Progenitor cell of endocrine pancreas (in vitro differentiated cells): ENCODE results near the gene MRPS5. TPM values are rescaled to one million over a fixed set of nuclear protein-coding genes. Genes with fewer than 3 reads are reported as not detected.
A peak's percentile ranks its signal among the peaks of the same experiment; 100 is the strongest.

Experiments
- DNase-seq: peaks from one replicate; pipeline ENCODE4 v3.0.0; 2021; ENCODE audit warnings: low spot score; ENCODE audit not compliant: unreplicated experiment
- H3K27ac Mint-ChIP-seq: 2 replicates; pipeline ENCODE4 v1.8.0; 2021; ENCODE audit warnings: mild to moderate bottlenecking, moderate library complexity, mixed read lengths
- H3K27me3 Mint-ChIP-seq: 2 replicates; pipeline ENCODE4 v1.8.0; 2021; ENCODE audit warnings: mixed read lengths
- H3K36me3 Mint-ChIP-seq: 2 replicates; pipeline ENCODE4 v1.8.0; 2022; ENCODE audit warnings: mixed read lengths; ENCODE audit not compliant: insufficient read depth
- H3K4me1 Mint-ChIP-seq: 2 replicates; pipeline ENCODE4 v1.8.0; 2021; ENCODE audit warnings: low read depth, mixed read lengths
- H3K4me3 Mint-ChIP-seq: 2 replicates; pipeline ENCODE4 v1.8.0; 2021; ENCODE audit warnings: low read depth, mild to moderate bottlenecking, moderate library complexity, mixed read lengths
- H3K9me3 Mint-ChIP-seq: 2 replicates; pipeline ENCODE4 v1.8.0; 2021; ENCODE audit warnings: low read depth, mixed read lengths
- CTCF ChIP-seq: fragments of 200-600 bp; sonication (generic); IDR thresholded peaks from one replicate; pipeline ENCODE4 v1.5.0; 2021; ENCODE audit warnings: antibody characterized with exemption, mild to moderate bottlenecking; ENCODE audit not compliant: unreplicated experiment
- total RNA-seq: library from RNA; stranded (reverse); gene quantifications from 2 replicates; pipeline ENCODE4 v1.2.1, GENCODE V29; 2021

MRPS5 gene
- total RNA-seq, 1 donor from 2014 or later = 62.5 TPM

- no peak overlapping the region for H3K27ac Mint-ChIP-seq
- no peak for TF ChIP-seq CTCF
- no peak for DNase-seq
- no peaks in the 10 kb centered on the region for H3K27me3 Mint-ChIP-seq
- H3K4me1 Mint-ChIP-seq = no peaks in the 10 kb centered on the region
- H3K4me3 Mint-ChIP-seq = no peak overlapping the region
- peaks cover 56% of the 10 kb centered on the region for H3K36me3 Mint-ChIP-seq
- peaks cover 52% of the 10 kb centered on the region for H3K9me3 Mint-ChIP-seq
These were observed 17.1 kb upstream of the MRPS5 start for GRCh38 chr2:95138702-95139101.

- Mint-ChIP-seq H3K27me3 (no peaks in the 10 kb centered on the region), H3K9me3 (no peaks in the 10 kb centered on the region), H3K27ac (peak overlapping the region; percentile 93), H3K4me1 (peaks cover 13% of the 10 kb centered on the region), H3K36me3 (peaks cover under 1% of the 10 kb centered on the region), H3K4me3 (peak overlapping the region; percentile 92)
- TF ChIP-seq CTCF = no peak
- DNase-seq = no peak
These were observed 566 bp upstream of the MRPS5 start for GRCh38 chr2:95122197-95122551.

DNA sequence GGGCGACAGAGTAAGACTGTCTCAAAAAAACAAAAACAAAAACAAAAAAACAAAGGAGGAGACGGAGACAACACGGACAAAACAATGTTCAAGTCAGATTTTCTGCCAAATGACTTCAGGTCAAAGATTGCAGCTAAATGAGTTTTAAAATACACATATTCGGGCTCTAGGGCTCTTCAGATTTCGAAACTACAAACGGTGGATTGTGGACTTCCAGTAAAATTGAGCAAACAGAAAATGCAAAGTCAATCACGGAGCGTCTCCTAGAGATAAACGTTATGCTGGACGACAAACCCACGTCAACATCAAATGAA lies 558 bp downstream of the MRPS5 start:
- H3K36me3 Mint-ChIP-seq = peaks cover 2% of the 10 kb centered on the region
- DNase-seq = no peak
- no peak for TF ChIP-seq CTCF
- H3K4me3 Mint-ChIP-seq = peak overlapping the region; percentile 92
- peaks cover 13% of the 10 kb centered on the region for H3K4me1 Mint-ChIP-seq
- no peaks in the 10 kb centered on the region for H3K27me3 Mint-ChIP-seq
- H3K9me3 Mint-ChIP-seq = no peaks in the 10 kb centered on the region
- peak overlapping the region; percentile 98 for H3K27ac Mint-ChIP-seq

- peak; percentile 52 for DNase-seq
- Mint-ChIP-seq H3K9me3 (no peaks in the 10 kb centered on the region), H3K36me3 (peaks cover 11% of the 10 kb centered on the region), H3K27ac (no peak overlapping the region), H3K27me3 (no peaks in the 10 kb centered on the region), H3K4me3 (no peak overlapping the region), H3K4me1 (peaks cover 8% of the 10 kb centered on the region)
- TF ChIP-seq CTCF = peak; percentile 90
These were observed 6.2 kb downstream of the MRPS5 start for GRCh38 chr2:95115418-95115817.

DNA sequence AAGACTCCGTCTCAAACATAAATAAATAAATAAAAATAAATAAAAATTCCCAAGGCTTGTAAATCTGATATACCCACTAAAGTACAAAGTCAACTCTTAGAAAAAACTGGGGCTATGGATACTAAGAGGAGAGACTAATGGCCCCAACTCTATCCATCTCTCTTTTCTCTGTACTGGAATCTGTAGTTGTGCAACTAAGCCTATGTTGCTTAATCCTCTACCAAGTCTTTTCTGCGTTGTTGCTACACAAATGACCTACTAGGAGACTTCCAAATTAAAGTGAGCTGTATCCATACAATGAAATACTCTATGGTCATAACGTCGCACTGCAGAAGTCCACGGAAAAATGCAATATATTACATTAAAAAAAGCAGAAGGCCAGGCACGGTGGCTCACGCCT lies 8.1 kb downstream of the MRPS5 start:
- Mint-ChIP-seq H3K9me3 (no peaks in the 10 kb centered on the region), H3K36me3 (peaks cover 13% of the 10 kb centered on the region), H3K4me1 (peaks cover 3% of the 10 kb centered on the region)

More for the DNA sequence above, 8.1 kb downstream of the MRPS5 start:
- no peak overlapping the region for H3K4me3 Mint-ChIP-seq
- no peak for TF ChIP-seq CTCF
- H3K27me3 Mint-ChIP-seq = no peaks in the 10 kb centered on the region
- DNase-seq = no peak
- H3K27ac Mint-ChIP-seq = no peak overlapping the region
